Urinary bladder (tissue), 4 donors: ENCODE results near the gene UGP2. TPM values are rescaled to one million over a fixed set of nuclear protein-coding genes. Genes with fewer than 3 reads are reported as not detected.

Experiments
- DNase-seq: peaks from one replicate; pipeline ENCODE4 v3.0.0-alpha.2; 2015; ENCODE audit errors: extremely low spot score
- H3K27ac ChIP-seq: one replicate; pipeline ENCODE4 v1.5.1; 2013; ENCODE audit warnings: low read depth, mild to moderate bottlenecking, moderate library complexity
- H3K36me3 ChIP-seq: one replicate; pipeline ENCODE4 v1.6.1; 2013; ENCODE audit warnings: mild to moderate bottlenecking, moderate library complexity; ENCODE audit not compliant: insufficient read depth
- H3K4me1 ChIP-seq: one replicate; pipeline ENCODE4 v1.6.1; 2013; ENCODE audit warnings: mild to moderate bottlenecking, moderate library complexity; ENCODE audit not compliant: insufficient read depth
- H3K4me3 ChIP-seq: one replicate; pipeline ENCODE4 v1.5.1; 2013; ENCODE audit warnings: low read depth, low read length
- WGBS: extraction: QIAGEN DNeasy Blood & Tissue Kit; methylation state at CpG from one replicate; pipeline ENCODE4 v1.1.7; 2013; 5-methylcytosine and 5-hydroxymethylcytosine counted together
- polyA plus RNA-seq: library from polyadenylated mRNA; stranded (reverse); fragments of 200-250 nt; gene quantifications from one replicate; pipeline ENCODE4 v1.2.3, GENCODE V29; 2013
- total RNA-seq: library from RNA; depleted of rRNA; stranded (reverse); fragments of >200 nt; gene quantifications from one replicate; pipeline ENCODE4 v1.2.3, GENCODE V29; 2014
- donor health status: healthy with polysubstance abuse.
- donor health status: healthy.

Gene UGP2
- total and polyA plus RNA-seq, 2 donors: 134 to 158 TPM

- 63% methylated on average over 4 of the region's 4 CpGs for WGBS
- H3K36me3 ChIP-seq: no peaks in the 10 kb centered on the region
- no peak overlapping the region for H3K4me3 ChIP-seq
Measured at GRCh38 chr2:63880625-63881024, 38.9 kb downstream of the UGP2 start.

GRCh38 chr2:63881205-63881604, 39.5 kb downstream of the UGP2 start:
- Histone ChIP-seq H3K27ac (no peak overlapping the region), H3K4me3 (no peak overlapping the region), H3K36me3 (no peaks in the 10 kb centered on the region), H3K4me1 (no peaks in the 10 kb centered on the region)
- 78% methylated on average over 2 of the region's 2 CpGs for WGBS
- no peak for DNase-seq

More at GRCh38 chr2:63880625-63881024, 38.9 kb downstream of the UGP2 start:
- Histone ChIP-seq H3K27ac (no peak overlapping the region), H3K4me1 (no peaks in the 10 kb centered on the region)
- no peak for DNase-seq

- Histone ChIP-seq H3K27ac (no peak overlapping the region), H3K36me3 (no peaks in the 10 kb centered on the region), H3K4me3 (no peak overlapping the region), H3K4me1 (no peaks in the 10 kb centered on the region)
- no peak for DNase-seq
- 78% methylated on average over 3 of the region's 3 CpGs for WGBS
Measured at GRCh38 chr2:63882395-63883105, 40.9 kb downstream of the UGP2 start.

GRCh38 chr2:63886445-63886844, 44.7 kb downstream of the UGP2 start:
- no peaks in the 10 kb centered on the region for H3K4me1 ChIP-seq
- H3K36me3 ChIP-seq: peaks cover 2% of the 10 kb centered on the region
- DNase-seq: no peak
- WGBS: 94% methylated on average over 2 of the region's 2 CpGs
- H3K4me3 ChIP-seq: no peak overlapping the region
- H3K27ac ChIP-seq: no peak overlapping the region

- Histone ChIP-seq H3K36me3 (peaks cover 2% of the 10 kb centered on the region), H3K27ac (peak overlapping the region; percentile 23), H3K4me1 (no peaks in the 10 kb centered on the region), H3K4me3 (no peak overlapping the region)
- 92% methylated on average over 2 of the region's 2 CpGs for WGBS
- no peak for DNase-seq
Measured at GRCh38 chr2:63888053-63888452, 46.4 kb downstream of the UGP2 start.

- Histone ChIP-seq H3K36me3 (peaks cover 2% of the 10 kb centered on the region), H3K27ac (no peak overlapping the region), H3K4me3 (no peak overlapping the region), H3K4me1 (no peaks in the 10 kb centered on the region)
- 87% methylated on average over 6 of the region's 6 CpGs for WGBS
- no peak for DNase-seq
Measured at GRCh38 chr2:63888490-63889402, 47.0 kb downstream of the UGP2 start.

- H3K27ac ChIP-seq: no peak overlapping the region
- DNase-seq: no peak
- no peak overlapping the region for H3K4me3 ChIP-seq
- H3K4me1 ChIP-seq: no peaks in the 10 kb centered on the region
- peaks cover 2% of the 10 kb centered on the region for H3K36me3 ChIP-seq
- 92% methylated on average over 2 of the region's 2 CpGs for WGBS
Measured at GRCh38 chr2:63890678-63891077, 49.0 kb downstream of the UGP2 start.

- DNase-seq: no peak
- no peak overlapping the region for H3K27ac ChIP-seq
- WGBS: 82% methylated on average over 1 of the region's 1 CpG
- H3K4me3 ChIP-seq: no peak overlapping the region
- peaks cover 2% of the 10 kb centered on the region for H3K36me3 ChIP-seq
- no peaks in the 10 kb centered on the region for H3K4me1 ChIP-seq
Measured at GRCh38 chr2:63891488-63892030, 49.9 kb downstream of the UGP2 start.

- no peak for DNase-seq
- Histone ChIP-seq H3K36me3 (no peaks in the 10 kb centered on the region), H3K4me1 (no peaks in the 10 kb centered on the region), H3K4me3 (no peak overlapping the region), H3K27ac (no peak overlapping the region)
- 50% methylated on average over 2 of the region's 2 CpGs for WGBS
Measured at GRCh38 chr2:63893163-63893562, 51.5 kb downstream of the UGP2 start.

GRCh38 chr2:63894167-63894566, 52.5 kb downstream of the UGP2 start:
- no peaks in the 10 kb centered on the region for H3K36me3 ChIP-seq
- DNase-seq: no peak
- WGBS: 91% methylated on average over 1 of the region's 1 CpG
- H3K4me3 ChIP-seq: no peak overlapping the region
- H3K27ac ChIP-seq: no peak overlapping the region
- no peaks in the 10 kb centered on the region for H3K4me1 ChIP-seq

- H3K27ac ChIP-seq: no peak overlapping the region
- no peaks in the 10 kb centered on the region for H3K4me1 ChIP-seq
- H3K4me3 ChIP-seq: no peak overlapping the region
- no peaks in the 10 kb centered on the region for H3K36me3 ChIP-seq
- WGBS: over 99% methylated on average over 5 of the region's 5 CpGs
- no peak for DNase-seq
Measured at GRCh38 chr2:63898839-63899238, 57.1 kb downstream of the UGP2 start.

GRCh38 chr2:63899639-63900038, 57.9 kb downstream of the UGP2 start:
- Histone ChIP-seq H3K4me3 (no peak overlapping the region), H3K4me1 (no peaks in the 10 kb centered on the region), H3K27ac (no peak overlapping the region), H3K36me3 (no peaks in the 10 kb centered on the region)
- 99% methylated on average over 1 of the region's 1 CpG for WGBS
- no peak for DNase-seq

GRCh38 chr2:63902149-63902548, 60.5 kb downstream of the UGP2 start:
- H3K4me3 ChIP-seq: no peak overlapping the region
- DNase-seq: no peak
- no peak overlapping the region for H3K27ac ChIP-seq
- H3K4me1 ChIP-seq: no peaks in the 10 kb centered on the region
- H3K36me3 ChIP-seq: peaks cover 2% of the 10 kb centered on the region

GRCh38 chr2:63903003-63903402, 61.3 kb downstream of the UGP2 start:
- Histone ChIP-seq H3K27ac (no peak overlapping the region), H3K4me1 (no peaks in the 10 kb centered on the region), H3K4me3 (no peak overlapping the region), H3K36me3 (peaks cover 2% of the 10 kb centered on the region)
- no peak for DNase-seq
- 97% methylated on average over 2 of the region's 2 CpGs for WGBS
